ENCODE measurements around the gene ZNF468.
"Not testable (repeated sequence)": the region's sequence is repeated elsewhere in the genome, so short reads cannot be mapped to it uniquely, and the experiment has no call there.

ZNF468 gene

DNA sequence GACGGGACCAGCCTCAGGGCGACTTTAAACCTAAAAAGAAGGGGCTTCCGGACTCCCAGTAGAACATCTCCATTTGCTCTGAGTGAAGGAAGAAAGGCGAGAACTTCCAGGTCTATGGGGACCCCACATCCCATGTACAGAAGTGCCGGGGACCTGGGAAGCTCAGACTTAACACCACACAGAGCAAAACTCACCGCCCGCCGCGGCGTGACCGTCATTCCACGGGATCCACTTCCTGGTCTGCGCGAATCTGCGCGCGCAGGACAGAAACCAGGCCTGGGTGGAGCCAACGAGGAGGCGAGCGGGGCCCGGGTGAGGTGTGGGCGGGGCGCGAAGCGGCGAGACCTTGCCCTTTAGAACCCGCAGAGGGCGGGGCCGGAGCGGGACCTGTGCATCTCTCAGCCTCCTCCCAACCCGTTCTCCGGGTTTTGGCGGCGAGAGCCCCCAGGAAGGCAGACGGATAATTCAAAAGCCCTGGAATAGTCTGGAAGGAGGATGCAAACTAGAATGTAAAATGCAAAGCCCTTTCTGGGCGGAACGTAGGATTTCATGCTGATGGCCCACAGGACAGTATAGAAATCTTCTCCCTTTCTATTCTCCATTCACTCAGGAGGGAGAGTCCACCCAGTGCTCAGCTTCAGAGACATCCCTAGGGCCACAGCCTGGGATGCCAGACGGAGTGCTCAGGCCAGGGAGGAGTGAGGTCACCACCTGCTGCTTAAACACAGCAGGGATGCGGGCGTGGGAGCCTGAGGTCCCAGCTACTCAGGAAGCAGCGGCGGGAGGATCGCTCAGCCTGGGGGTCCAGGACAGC is at the start of gene ZNF468:
Gene ZNF468, minus strand, starts transcription at position 242 of the 814 bp plus-strand sequence. CDS start 3,347 bp downstream, outside the sequence.
- peak; percentile 74 for DNase-seq (ENCODE audit: low spot score)
- in situ Hi-C loops (cut with MboI; ENCODE audit: low sequenced_read_pairs, unreplicated experiment), result not testable (repeated sequence)

DNA sequence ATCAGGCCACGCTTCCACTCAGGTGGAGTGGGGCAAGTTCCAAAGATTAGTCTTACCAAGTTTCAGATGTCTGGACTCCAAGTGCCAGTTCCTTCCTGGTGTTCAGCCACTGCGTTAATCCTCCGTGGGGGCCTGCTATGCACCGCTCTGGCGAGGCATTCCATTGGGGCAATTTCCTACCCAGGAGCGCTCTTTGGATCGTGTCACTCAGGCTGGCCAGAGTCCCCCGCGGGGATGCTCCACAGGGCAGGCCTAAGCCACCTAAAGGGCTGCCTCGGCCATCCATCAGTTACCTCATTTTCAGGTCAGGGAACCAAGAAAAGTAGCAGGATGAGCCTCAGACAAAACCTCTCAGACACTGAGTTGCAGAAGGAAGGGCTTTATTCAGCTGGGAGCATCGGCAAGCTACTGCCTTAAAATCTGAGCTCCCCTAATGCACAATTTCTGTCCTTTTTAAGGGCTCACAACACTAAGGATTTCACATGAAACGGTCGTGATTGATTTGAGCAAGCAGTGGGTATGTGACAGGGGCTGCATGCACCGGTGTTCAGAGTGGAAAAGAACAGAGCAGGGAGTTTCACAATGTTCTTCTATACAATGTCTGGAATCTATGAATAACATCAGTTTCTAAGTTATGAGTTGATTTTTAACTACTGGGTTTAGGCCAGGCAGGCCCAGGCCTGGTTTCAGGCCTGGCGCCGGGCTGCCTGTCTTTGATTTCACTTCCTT is 46.8 kb upstream of the ZNF468 start:
- in situ Hi-C loops (cut with MboI; ENCODE audit: low sequenced_read_pairs, unreplicated experiment); DNase-seq (ENCODE audit: low spot score): not testable (repeated sequence)

DNA sequence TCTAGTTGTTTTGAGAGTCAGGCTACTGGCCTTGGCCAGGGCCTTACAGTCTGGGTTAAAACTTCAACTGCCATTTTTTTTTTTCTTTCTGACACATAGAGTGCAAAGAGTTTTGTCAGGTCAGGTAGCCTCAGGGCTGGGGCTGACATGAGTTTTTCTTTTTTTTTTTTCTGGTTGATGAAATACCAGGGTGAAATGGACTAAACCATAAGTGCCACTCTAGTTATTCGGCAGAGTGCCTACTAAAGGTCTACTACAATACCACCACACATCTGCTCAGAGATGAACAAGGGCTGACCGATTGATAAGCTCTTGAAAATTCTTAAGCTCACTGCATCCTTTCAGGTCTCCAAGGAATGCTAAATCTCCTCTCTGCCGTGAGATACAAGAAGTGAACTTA is 44.4 kb upstream of the ZNF468 start:
- in situ Hi-C loops (cut with MboI; ENCODE audit: low sequenced_read_pairs, unreplicated experiment), result no loop called here
- TF ChIP-seq, protein P1, sequence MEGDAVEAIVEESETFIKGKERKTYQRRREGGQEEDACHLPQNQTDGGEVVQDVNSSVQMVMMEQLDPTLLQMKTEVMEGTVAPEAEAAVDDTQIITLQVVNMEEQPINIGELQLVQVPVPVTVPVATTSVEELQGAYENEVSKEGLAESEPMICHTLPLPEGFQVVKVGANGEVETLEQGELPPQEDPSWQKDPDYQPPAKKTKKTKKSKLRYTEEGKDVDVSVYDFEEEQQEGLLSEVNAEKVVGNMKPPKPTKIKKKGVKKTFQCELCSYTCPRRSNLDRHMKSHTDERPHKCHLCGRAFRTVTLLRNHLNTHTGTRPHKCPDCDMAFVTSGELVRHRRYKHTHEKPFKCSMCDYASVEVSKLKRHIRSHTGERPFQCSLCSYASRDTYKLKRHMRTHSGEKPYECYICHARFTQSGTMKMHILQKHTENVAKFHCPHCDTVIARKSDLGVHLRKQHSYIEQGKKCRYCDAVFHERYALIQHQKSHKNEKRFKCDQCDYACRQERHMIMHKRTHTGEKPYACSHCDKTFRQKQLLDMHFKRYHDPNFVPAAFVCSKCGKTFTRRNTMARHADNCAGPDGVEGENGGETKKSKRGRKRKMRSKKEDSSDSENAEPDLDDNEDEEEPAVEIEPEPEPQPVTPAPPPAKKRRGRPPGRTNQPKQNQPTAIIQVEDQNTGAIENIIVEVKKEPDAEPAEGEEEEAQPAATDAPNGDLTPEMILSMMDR (IDR thresholded peaks at IDR 0.05; ENCODE audit: borderline replicate concordance, control extremely low read depth, extremely low read depth, insufficient read depth, missing control alignments), result no peak
- DNase-seq (ENCODE audit: low spot score), result no peak

DNA sequence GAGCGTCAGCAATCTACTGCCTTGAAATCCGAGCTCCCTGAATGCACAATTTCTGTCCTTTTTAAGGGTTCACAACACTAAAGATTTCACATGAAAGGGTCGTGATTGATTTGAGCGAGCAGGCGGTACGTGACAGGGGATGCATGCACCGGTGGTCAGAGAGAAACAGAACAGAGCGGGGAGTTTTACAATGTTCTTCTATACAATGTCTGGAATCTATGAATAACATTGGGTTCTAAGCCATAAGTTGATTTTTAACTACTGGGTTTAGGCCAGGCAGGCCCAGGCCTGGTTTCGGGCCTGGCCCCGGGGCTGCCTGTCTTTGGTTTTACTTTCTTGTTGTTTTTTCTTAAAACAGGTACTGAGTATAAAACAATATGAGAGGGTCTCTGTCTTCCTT is 41.2 kb upstream of the ZNF468 start:
- in situ Hi-C loops (cut with MboI; ENCODE audit: low sequenced_read_pairs, unreplicated experiment); DNase-seq (ENCODE audit: low spot score): not testable (repeated sequence)

DNA sequence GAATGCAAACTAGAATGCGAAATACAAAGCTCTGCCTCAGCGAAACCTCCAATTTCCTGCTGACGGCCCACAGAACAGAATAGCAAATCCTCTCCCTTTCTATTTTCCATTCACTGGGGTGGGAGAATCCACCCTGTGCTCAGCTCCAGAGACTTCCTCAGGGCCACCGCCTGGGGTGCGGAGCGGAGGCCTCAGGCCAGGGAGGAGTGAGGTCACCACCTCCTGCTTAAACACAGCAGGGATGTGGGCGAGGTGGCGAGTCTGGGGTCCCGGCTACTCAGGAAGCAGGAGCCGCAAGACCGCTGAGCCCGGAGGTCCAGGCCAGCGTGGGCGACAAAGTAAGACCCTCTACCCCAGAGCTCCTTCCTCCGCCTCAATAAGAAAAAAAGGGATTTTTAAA is 40.7 kb upstream of the ZNF468 start:
- in situ Hi-C loops (cut with MboI; ENCODE audit: low sequenced_read_pairs, unreplicated experiment), result no loop called here
- DNase-seq (ENCODE audit: low spot score), result no peak
- TF ChIP-seq, protein P1 (IDR thresholded peaks at IDR 0.05; ENCODE audit: borderline replicate concordance, control extremely low read depth, extremely low read depth, insufficient read depth, missing control alignments), result no peak

DNA sequence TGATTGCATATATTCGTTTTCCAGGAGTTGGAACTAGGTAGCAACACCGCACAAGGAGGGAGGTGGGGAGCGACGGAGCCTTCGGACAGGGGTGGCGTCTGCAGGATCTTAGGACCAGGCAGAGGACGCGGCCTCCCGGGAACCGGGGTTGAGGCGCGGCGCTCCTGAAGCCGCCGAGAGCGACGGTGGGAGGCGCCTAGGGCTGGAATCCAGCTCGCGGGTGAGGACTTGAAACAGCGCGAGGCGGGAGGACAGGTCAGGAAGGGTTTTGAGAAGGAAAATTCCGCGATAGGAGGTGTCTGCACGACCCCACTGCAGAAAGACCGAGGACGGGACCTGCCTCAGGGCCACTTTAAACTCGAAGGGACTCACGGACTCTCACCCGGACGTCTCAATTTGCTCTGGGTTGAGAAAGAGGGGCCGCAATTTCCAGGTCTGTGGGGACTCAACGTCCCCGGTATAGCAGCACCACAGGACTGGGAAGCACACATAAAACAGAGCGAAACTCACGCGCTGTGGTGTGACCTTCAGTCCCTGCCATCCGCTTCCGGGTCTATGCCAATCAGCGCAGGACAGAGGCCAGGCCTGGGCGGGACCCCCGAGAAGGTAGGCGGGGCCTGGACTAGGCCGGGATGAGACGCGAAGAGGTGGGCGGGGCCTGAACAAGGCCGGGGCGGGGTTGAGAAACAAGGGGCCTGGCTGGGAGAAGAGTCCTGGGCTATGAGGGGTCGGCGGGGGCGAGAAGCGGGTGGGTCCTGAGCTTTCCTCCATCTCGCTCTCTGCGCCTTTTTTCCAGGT is 39.9 kb upstream of the ZNF468 start, which contains the start of gene ZNF320:
Gene ZNF320, minus strand, starts transcription at position 498 of the 798 bp plus-strand sequence. CDS start 7,380 bp downstream, outside the sequence.
- peak; percentile 96 for DNase-seq (ENCODE audit: low spot score)
- TF ChIP-seq, protein P1 (IDR thresholded peaks at IDR 0.05; ENCODE audit: borderline replicate concordance, control extremely low read depth, extremely low read depth, insufficient read depth, missing control alignments), result no peak
- in situ Hi-C loops (cut with MboI; ENCODE audit: low sequenced_read_pairs, unreplicated experiment), result no loop called here

DNA sequence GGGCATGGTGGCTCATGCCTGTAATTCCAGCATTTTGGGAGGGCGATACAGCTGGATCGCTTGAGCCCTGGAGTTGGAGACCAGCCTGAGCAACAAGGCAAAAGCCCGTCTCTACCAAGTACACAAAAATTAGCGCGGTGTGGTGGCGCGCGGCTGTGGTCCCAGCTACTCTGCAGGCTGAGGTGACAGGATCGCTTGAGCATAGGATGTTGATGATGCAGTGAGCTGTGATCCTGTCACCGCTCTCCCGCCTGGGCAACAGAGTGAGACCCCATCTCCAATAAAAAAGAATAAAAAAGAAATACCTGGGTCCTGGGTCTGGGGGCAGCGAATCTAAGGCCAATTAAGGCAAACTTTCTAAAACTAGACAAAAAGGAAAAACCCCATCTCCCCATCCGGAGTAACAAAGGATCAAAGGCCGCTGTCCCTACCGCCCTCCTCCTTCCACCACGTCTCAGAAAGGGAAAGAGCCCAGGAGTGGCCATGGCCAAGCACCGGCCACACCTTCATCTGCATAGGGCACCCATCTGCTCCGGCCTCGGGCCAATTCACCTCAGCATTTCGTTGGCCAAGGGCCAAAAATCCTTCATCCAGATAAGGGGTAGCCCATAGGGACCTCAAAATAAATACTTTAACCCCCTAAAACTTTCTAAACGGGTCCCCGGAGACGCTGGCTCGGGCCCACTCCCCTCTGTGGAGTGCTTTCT is 39.2 kb upstream of the ZNF468 start:
- TF ChIP-seq, protein P1 (IDR thresholded peaks at IDR 0.05; ENCODE audit: borderline replicate concordance, control extremely low read depth, extremely low read depth, insufficient read depth, missing control alignments), result no peak
- peak; percentile 43 for DNase-seq (ENCODE audit: low spot score)
- in situ Hi-C loops (cut with MboI; ENCODE audit: low sequenced_read_pairs, unreplicated experiment), result no loop called here

Data from GM13976 (cell line).